IMR-90 (cell line): ENCODE measurements around the gene DNAH3. TPM values are rescaled to one million over a fixed set of nuclear protein-coding genes. Genes with fewer than 3 reads are reported as not detected.

Source experiments
- ATAC-seq: fragments of 200-7000 bp; cut with Tn5 transposase; 2 replicates; pipeline ENCODE4 v1.9.1; 2020; ENCODE audit warnings: low read depth, mild to moderate bottlenecking, moderate library complexity
- BruUV-seq: library from RNA; stranded (reverse); fragments of 400-500 nt; replicated peaks from 2 replicates; lab custom pipeline; 2021; lab: Mats Ljungman, UMichigan
- CTCF ChIA-PET: fragments of 300-600 bp; formaldehyde crosslinking; extraction: SDS; loops from one replicate; lab custom pipeline; 2021; ENCODE audit warnings: antibody characterized with exemption; lab: Yijun Ruan, JAX
- POLR2A ChIA-PET: fragments of 300-600 bp; sonication (Branson Sonifier 250); formaldehyde crosslinking; loops from one replicate; lab custom pipeline; 2022; ENCODE audit warnings: antibody characterized with exemption; ENCODE audit not compliant: unreplicated experiment; lab: Charles Lee
- DNase-seq: peaks from one replicate; pipeline ENCODE4 v3.0.0; 2013
- H2AFZ ChIP-seq: replicated peaks from 2 replicates; pipeline ENCODE3; 2013; ENCODE audit warnings: low read length, mild to moderate bottlenecking; ENCODE audit not compliant: poor library complexity
- H2AK5ac ChIP-seq: 2 replicates; pipeline ENCODE4 v1.6.1; 2013; ENCODE audit warnings: low read depth, low read length, inconsistent platforms
- H2AK9ac ChIP-seq: replicated peaks from 2 replicates; pipeline ENCODE3; 2013; ENCODE audit warnings: mild to moderate bottlenecking, low read depth, low read length, moderate library complexity; ENCODE audit not compliant: poor library complexity
- H2BK120ac ChIP-seq: 2 replicates; pipeline ENCODE4 v1.6.1; 2013; ENCODE audit warnings: low read depth, low read length, inconsistent platforms
- H2BK15ac ChIP-seq: 3 replicates; pipeline ENCODE4 v1.6.1; 2013; ENCODE audit warnings: low read depth, low read length, inconsistent platforms
- H2BK20ac ChIP-seq: 2 replicates; pipeline ENCODE4 v1.6.1; 2013; ENCODE audit warnings: low read depth, mild to moderate bottlenecking, inconsistent platforms, low read length, moderate library complexity
- H2BK5ac ChIP-seq: 2 replicates; pipeline ENCODE4 v1.6.1; 2013; ENCODE audit warnings: mild to moderate bottlenecking, low read depth, low read length, inconsistent platforms; ENCODE audit not compliant: poor library complexity, severe bottlenecking
- H3K14ac ChIP-seq: replicated peaks from 2 replicates; pipeline ENCODE4 v1.6.1; 2013; ENCODE audit warnings: low read depth, low read length, inconsistent platforms
- H3K18ac ChIP-seq: 2 replicates; pipeline ENCODE4 v1.6.1; 2013; ENCODE audit warnings: low read depth, low read length, control low read depth
- H3K23ac ChIP-seq: 2 replicates; pipeline ENCODE4 v1.6.1; 2013; ENCODE audit warnings: low read depth, low read length, inconsistent platforms
- H3K27ac ChIP-seq: 2 replicates; pipeline ENCODE4 v1.5.1; 2013; ENCODE audit warnings: mild to moderate bottlenecking, control low read depth, low read length; ENCODE audit not compliant: insufficient read depth
- H3K27me3 ChIP-seq: 2 replicates; pipeline ENCODE4 v1.6.1; 2013; ENCODE audit warnings: low read length; ENCODE audit not compliant: control insufficient read depth, insufficient read depth
- H3K36me3 ChIP-seq: 2 replicates; pipeline ENCODE4 v1.6.1; 2013; ENCODE audit warnings: low read length, mixed read lengths; ENCODE audit not compliant: control insufficient read depth, insufficient read depth
- H3K4ac ChIP-seq: 2 replicates; pipeline ENCODE4 v1.6.1; 2013; ENCODE audit warnings: low read depth, low read length, inconsistent platforms
- H3K4me1 ChIP-seq: 2 replicates; pipeline ENCODE4 v1.6.1; 2013; ENCODE audit warnings: low read length, mixed read lengths; ENCODE audit not compliant: control insufficient read depth, insufficient read depth
- H3K4me2 ChIP-seq: 2 replicates; pipeline ENCODE4 v1.6.1; 2013; ENCODE audit warnings: low read depth, mild to moderate bottlenecking, control low read depth, low read length, moderate library complexity
- H3K4me3 ChIP-seq: 2 replicates; pipeline ENCODE4 v1.5.1; 2013; ENCODE audit warnings: low read depth, mild to moderate bottlenecking, control low read depth, low read length, moderate library complexity; ENCODE audit not compliant: insufficient read depth
- H3K56ac ChIP-seq: 2 replicates; pipeline ENCODE4 v1.6.1; 2013; ENCODE audit warnings: low read length, inconsistent platforms; ENCODE audit not compliant: insufficient read depth; ENCODE audit errors: extremely low read depth
- H3K79me1 ChIP-seq, 2 experiments: 2 replicates each; pipeline ENCODE4 v1.6.1; 2013; ENCODE audit warnings: low read length in 2 of 2, inconsistent platforms in 1 of 2, low read depth in 1 of 2
- H3K9ac ChIP-seq: 2 replicates; pipeline ENCODE4 v1.6.1; 2013; ENCODE audit warnings: low read depth, low read length, control low read depth
- H3K9me1 ChIP-seq: 2 replicates; pipeline ENCODE4 v1.6.1; 2013; ENCODE audit warnings: low read length, inconsistent platforms; ENCODE audit not compliant: insufficient read depth
- H3K9me3 ChIP-seq: 2 replicates; pipeline ENCODE4 v1.6.1; 2013; ENCODE audit warnings: low read length; ENCODE audit not compliant: control insufficient read depth, insufficient read depth
- H4K20me1 ChIP-seq: 2 replicates; pipeline ENCODE4 v1.6.1; 2013; ENCODE audit warnings: low read length, inconsistent platforms; ENCODE audit not compliant: insufficient read depth
- H4K5ac ChIP-seq: 2 replicates; pipeline ENCODE4 v1.6.1; 2013; ENCODE audit warnings: mild to moderate bottlenecking, low read depth, low read length, control low read depth
- H4K8ac ChIP-seq, 2 experiments: 2 replicates each; pipeline ENCODE4 v1.6.1; 2013; ENCODE audit warnings: low read depth in 2 of 2, low read length in 2 of 2, control low read depth in 1 of 2, inconsistent platforms in 1 of 2
- H4K91ac ChIP-seq: 2 replicates; pipeline ENCODE4 v1.6.1; 2013; ENCODE audit warnings: low read depth, low read length, inconsistent platforms; ENCODE audit not compliant: insufficient read depth
- CEBPB ChIP-seq: IDR thresholded peaks from 2 replicates; pipeline ENCODE4 v1.6.1; 2012; ENCODE audit warnings: low read depth, low read length, improper control_type of control experiment
- ELK1 ChIP-seq: fragments of 150-350 bp; IDR thresholded peaks from 2 replicates; pipeline ENCODE4 v1.6.1; 2016; ENCODE audit warnings: low read depth, mild to moderate bottlenecking, low read length, moderate library complexity, borderline replicate concordance
- MAFK ChIP-seq: IDR thresholded peaks from 2 replicates; pipeline ENCODE4 v1.6.1; 2012; ENCODE audit warnings: low read depth, low read length, improper control_type of control experiment
- NFE2L2 ChIP-seq: fragments of 150-350 bp; IDR thresholded peaks from 2 replicates; pipeline ENCODE4 v1.6.1; 2016; ENCODE audit warnings: low read depth, mild to moderate bottlenecking, low read length
- RAD21 ChIP-seq: IDR thresholded peaks from 2 replicates; pipeline ENCODE4 v1.6.1; 2012; ENCODE audit warnings: low read length, improper control_type of control experiment
- RCOR1 ChIP-seq: IDR thresholded peaks from 2 replicates; pipeline ENCODE4 v1.6.1; 2012; ENCODE audit warnings: mild to moderate bottlenecking, low read length, improper control_type of control experiment; ENCODE audit not compliant: insufficient replicate concordance
- dilution Hi-C: fragments of 300-500 bp; cut with HindIII; formaldehyde crosslinking; loops from one replicate; pipeline ENCODE4 v1.14.3; 2018; ENCODE audit warnings: low sequenced_read_pairs; ENCODE audit not compliant: unreplicated experiment
- in situ Hi-C: fragments of 300-500 bp; cut with MboI; formaldehyde crosslinking; loops from 3 replicates; pipeline ENCODE4 v1.14.3; 2019; ENCODE audit warnings: low sequenced_read_pairs, inconsistent platforms, mixed read lengths
- intact Hi-C: fragments of 100-400 bp; cut with micrococcal nuclease; formaldehyde crosslinking; loops from 2 replicates; pipeline ENCODE4 v1.10.0; 2022
- polyA plus RNA-seq, 3 experiments: library from polyadenylated mRNA; depleted of rRNA; stranded (reverse); fragments of >200 nt; gene quantifications; 2 replicates each; pipeline ENCODE4 v1.2.3, GENCODE V29; 2012; ENCODE audit warnings: low replicate concordance in 1 of 3
- total RNA-seq: library from RNA; depleted of rRNA; stranded (reverse); fragments of >200 nt; gene quantifications from 2 replicates; pipeline ENCODE4 v1.2.3, GENCODE V29; 2012

DNAH3 gene
- total and polyA plus RNA-seq, 2 of the 4 experiments (the other 2 are of a cell fraction): not detected

GRCh38 chr16:20933589-20933988 is 217.1 kb downstream of the DNAH3 start:
- Histone ChIP-seq H2BK120ac (no peak overlapping the region), H2BK15ac (no peak overlapping the region), H4K91ac (no peak overlapping the region), H3K27ac (no peak overlapping the region), H3K9me3 (no peaks in the 10 kb centered on the region), H2AFZ (no peak overlapping the region), H2AK5ac (no peak overlapping the region), H3K27me3 (no peaks in the 10 kb centered on the region; the same call in 1 of the 2 replicates), H3K4me2 (no peak overlapping the region), H4K8ac (no peak overlapping the region), H3K4me1 (no peaks in the 10 kb centered on the region; the same call in 1 of the 2 replicates), H3K56ac (no peak overlapping the region), H3K4me3 (no peak overlapping the region), H3K4ac (no peak overlapping the region), H4K5ac (no peak overlapping the region), H2BK20ac (no peak overlapping the region), H2BK5ac (no peak overlapping the region), H3K18ac (no peak overlapping the region), H4K20me1 (no peaks in the 10 kb centered on the region), H3K9me1 (no peaks in the 10 kb centered on the region), H3K36me3 (no peaks in the 10 kb centered on the region), H3K9ac (no peak overlapping the region), H3K79me1 (no peaks in the 10 kb centered on the region), H2AK9ac (no peak overlapping the region), H3K23ac (no peak overlapping the region), H3K14ac (no peak overlapping the region)
- TF ChIP-seq RCOR1 (no peak), MAFK (no peak), ELK1 (no peak), RAD21 (no peak), CEBPB (peak; percentile 86), NFE2L2 (no peak)
- ATAC-seq: no peak
- no TSS peak for BruUV-seq
- no peak for DNase-seq
- CTCF ChIA-PET: no interaction called here
- in situ Hi-C loops: no loop called here
- dilution Hi-C loops: no loop called here
- POLR2A ChIA-PET: interaction anchor here (0.6 kb wide), 1 partner anchor 33 kb away, joined by 4 read pairs; the partner anchor contains the start of genes DCUN1D3 and LYRM1
- intact Hi-C loops: no loop called here
